Left ventricle myocardium inferior (tissue), 1 donor: ENCODE measurements around the gene HIBADH. TPM values are rescaled to one million over a fixed set of nuclear protein-coding genes. Genes with fewer than 3 reads are reported as not detected.

Experiments used
- DNase-seq: peaks from one replicate; pipeline ENCODE4 v3.0.0-alpha.2; 2020
- H3K27ac ChIP-seq: fragments of 200-600 bp; replicated peaks from 2 replicates; pipeline ENCODE4 v1.8.0; 2021
- H3K27me3 ChIP-seq: fragments of 200-600 bp; 2 replicates; pipeline ENCODE4 v1.8.0; 2021; ENCODE audit warnings: low read depth
- H3K36me3 ChIP-seq: fragments of 200-600 bp; 2 replicates; pipeline ENCODE4 v1.8.0; 2021
- H3K4me1 ChIP-seq: fragments of 200-600 bp; 2 replicates; pipeline ENCODE4 v1.8.0; 2021
- H3K4me3 ChIP-seq: fragments of 200-600 bp; 2 replicates; pipeline ENCODE4 v1.8.0; 2021; ENCODE audit warnings: mild to moderate bottlenecking, moderate library complexity
- H3K9me3 ChIP-seq: fragments of 200-600 bp; replicated peaks from 2 replicates; pipeline ENCODE4 v1.8.0; 2021
- intact Hi-C: fragments of 100-400 bp; cut with micrococcal nuclease; formaldehyde crosslinking; loops from one replicate; pipeline ENCODE4 v1.11.0; 2022
- total RNA-seq: library from RNA; stranded (reverse); fragmentation: NEBNext Ultra II Directional; extraction: Animal tissue kit (Norgen Biotek cat#: 25700); gene quantifications from one replicate; pipeline ENCODE4 v1.2.1, GENCODE V29; 2021
- TF ChIP-seq, protein P1 (sequence below): fragments of 200-600 bp; IDR thresholded peaks from 2 replicates; pipeline ENCODE4 v1.8.0; 2021; ENCODE audit warnings: antibody characterized with exemption, mild to moderate bottlenecking, borderline replicate concordance
- donor health status: DM: no; HTN: yes; CAD: no; lungs with severe emphysema.

Gene HIBADH
- total RNA-seq, 1 donor from 2014 or later, result 90.8 TPM

DNA sequence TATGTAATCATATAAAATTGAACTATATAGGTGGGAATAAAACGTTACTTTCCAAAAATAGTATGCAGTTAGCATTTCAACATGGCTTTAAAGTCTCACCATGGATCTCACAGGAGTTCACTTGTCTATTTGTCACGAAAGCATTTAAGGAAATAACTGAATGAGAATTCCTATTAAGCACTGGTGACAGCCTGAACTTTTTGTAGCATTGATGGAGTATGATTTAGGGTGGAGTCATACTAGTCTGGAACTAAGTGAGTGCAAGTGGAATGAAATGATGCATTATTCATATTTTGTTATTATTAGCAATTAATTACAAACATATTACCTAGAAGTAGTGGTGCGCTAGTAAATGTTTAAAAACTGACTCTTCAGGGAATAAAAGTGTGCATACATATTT, 26.0 kb upstream of the HIBADH start:
- peaks cover 7% of the 10 kb centered on the region for H3K9me3 ChIP-seq
- H3K36me3 ChIP-seq, result no peaks in the 10 kb centered on the region
- H3K27me3 ChIP-seq, result no peaks in the 10 kb centered on the region
- no peak overlapping the region for H3K27ac ChIP-seq
- H3K4me3 ChIP-seq, result no peak overlapping the region
- H3K4me1 ChIP-seq, result no peaks in the 10 kb centered on the region
- no peak for DNase-seq
- TF ChIP-seq, protein P1, sequence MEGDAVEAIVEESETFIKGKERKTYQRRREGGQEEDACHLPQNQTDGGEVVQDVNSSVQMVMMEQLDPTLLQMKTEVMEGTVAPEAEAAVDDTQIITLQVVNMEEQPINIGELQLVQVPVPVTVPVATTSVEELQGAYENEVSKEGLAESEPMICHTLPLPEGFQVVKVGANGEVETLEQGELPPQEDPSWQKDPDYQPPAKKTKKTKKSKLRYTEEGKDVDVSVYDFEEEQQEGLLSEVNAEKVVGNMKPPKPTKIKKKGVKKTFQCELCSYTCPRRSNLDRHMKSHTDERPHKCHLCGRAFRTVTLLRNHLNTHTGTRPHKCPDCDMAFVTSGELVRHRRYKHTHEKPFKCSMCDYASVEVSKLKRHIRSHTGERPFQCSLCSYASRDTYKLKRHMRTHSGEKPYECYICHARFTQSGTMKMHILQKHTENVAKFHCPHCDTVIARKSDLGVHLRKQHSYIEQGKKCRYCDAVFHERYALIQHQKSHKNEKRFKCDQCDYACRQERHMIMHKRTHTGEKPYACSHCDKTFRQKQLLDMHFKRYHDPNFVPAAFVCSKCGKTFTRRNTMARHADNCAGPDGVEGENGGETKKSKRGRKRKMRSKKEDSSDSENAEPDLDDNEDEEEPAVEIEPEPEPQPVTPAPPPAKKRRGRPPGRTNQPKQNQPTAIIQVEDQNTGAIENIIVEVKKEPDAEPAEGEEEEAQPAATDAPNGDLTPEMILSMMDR, result no peak
- intact Hi-C loops, result no loop called here

DNA sequence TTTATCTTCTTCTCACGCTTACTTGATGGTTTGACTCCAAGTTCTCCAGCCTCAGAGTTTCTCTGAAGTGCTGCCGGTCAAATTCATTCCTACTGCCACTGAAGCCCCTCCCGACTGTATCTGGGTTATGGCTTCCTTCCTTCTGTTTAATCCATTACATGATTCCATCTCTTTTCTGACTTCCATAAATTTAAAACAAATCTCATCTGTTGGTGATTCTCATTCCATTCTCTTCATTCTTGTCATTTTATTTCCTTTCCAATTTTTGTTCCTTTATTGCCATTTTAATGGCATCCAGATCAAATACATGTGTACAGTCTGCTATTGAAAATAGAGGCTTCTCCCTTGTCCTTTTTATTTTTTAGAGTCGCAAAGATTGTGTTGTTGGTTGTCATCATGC, 25.4 kb upstream of the HIBADH start:
- intact Hi-C loops, result no loop called here
- Histone ChIP-seq H3K4me3 (no peak overlapping the region), H3K4me1 (no peaks in the 10 kb centered on the region), H3K27ac (no peak overlapping the region), H3K9me3 (peaks cover 7% of the 10 kb centered on the region), H3K27me3 (no peaks in the 10 kb centered on the region), H3K36me3 (no peaks in the 10 kb centered on the region)
- DNase-seq, result no peak
- TF ChIP-seq, protein P1, result no peak

DNA sequence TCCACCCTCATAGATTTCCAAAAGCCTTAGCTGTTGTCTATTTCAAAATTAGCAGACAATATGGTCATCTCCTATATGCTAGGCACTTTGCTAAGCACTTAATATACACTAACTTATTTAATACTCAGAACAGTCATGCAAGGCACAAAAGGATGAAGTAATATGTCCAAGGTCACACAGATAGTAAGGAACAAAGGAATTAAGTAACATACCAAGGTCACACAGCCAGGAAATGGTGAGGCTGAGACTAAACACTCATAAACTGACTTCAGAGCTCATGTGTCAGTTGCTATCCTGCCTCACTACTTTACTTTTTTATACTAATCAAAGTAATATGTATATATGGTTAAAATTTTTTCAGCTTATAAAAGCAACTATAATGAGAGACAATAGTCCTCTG, 23.6 kb upstream of the HIBADH start:
- no peaks in the 10 kb centered on the region for H3K27me3 ChIP-seq
- intact Hi-C loops, result no loop called here
- TF ChIP-seq, protein P1, result no peak
- H3K9me3 ChIP-seq, result peaks cover 7% of the 10 kb centered on the region
- no peak overlapping the region for H3K4me3 ChIP-seq
- H3K36me3 ChIP-seq, result no peaks in the 10 kb centered on the region
- no peaks in the 10 kb centered on the region for H3K4me1 ChIP-seq
- no peak for DNase-seq
- H3K27ac ChIP-seq, result no peak overlapping the region

DNA sequence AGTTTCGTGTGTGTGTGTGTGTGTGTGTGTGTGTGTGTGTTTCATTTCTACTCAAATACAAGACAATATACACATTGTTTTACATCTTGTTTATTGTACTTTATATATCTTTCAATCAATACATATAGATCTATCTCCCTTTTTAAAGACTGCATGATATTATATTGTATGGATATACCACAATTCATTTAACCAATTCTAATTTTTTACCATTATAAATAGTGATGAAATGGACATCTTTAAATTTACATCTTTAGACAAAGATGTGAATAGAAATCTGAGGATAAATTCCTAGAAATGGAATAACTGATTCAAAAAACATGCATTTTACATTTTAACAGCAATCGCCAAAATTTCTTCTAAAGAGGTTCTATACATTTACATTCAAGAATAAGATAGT, 23.2 kb upstream of the HIBADH start:
- Histone ChIP-seq H3K27ac (no peak overlapping the region), H3K9me3 (peaks cover 7% of the 10 kb centered on the region), H3K36me3 (no peaks in the 10 kb centered on the region), H3K4me1 (no peaks in the 10 kb centered on the region), H3K27me3 (no peaks in the 10 kb centered on the region), H3K4me3 (no peak overlapping the region)
- TF ChIP-seq, protein P1, result no peak
- intact Hi-C loops, result no loop called here
- no peak for DNase-seq

DNA sequence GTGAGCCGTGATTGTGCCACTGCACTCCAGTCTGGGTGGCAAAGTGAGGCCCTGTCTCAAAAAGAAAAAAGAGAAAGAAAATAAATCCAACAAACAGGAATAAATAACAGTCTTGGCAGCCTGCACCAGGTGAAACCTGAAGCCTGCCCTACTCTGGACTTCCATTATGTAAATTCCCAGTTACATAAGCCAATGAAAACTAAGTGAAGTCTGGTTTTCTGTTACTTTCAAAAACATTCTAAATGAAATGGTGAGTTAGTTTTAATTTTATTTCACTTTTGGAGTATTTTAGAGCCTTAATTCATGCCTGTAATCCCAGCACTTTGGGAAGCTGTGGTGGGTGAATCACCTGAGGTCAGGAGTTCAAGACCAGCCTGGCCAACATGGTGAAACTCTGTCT, 22.5 kb upstream of the HIBADH start:
- no peaks in the 10 kb centered on the region for H3K36me3 ChIP-seq
- H3K27me3 ChIP-seq, result no peaks in the 10 kb centered on the region
- intact Hi-C loops, result no loop called here
- no peak overlapping the region for H3K4me3 ChIP-seq
- DNase-seq, result no peak
- H3K27ac ChIP-seq, result no peak overlapping the region
- no peaks in the 10 kb centered on the region for H3K4me1 ChIP-seq
- H3K9me3 ChIP-seq, result peaks cover 7% of the 10 kb centered on the region
- TF ChIP-seq, protein P1, result no peak

DNA sequence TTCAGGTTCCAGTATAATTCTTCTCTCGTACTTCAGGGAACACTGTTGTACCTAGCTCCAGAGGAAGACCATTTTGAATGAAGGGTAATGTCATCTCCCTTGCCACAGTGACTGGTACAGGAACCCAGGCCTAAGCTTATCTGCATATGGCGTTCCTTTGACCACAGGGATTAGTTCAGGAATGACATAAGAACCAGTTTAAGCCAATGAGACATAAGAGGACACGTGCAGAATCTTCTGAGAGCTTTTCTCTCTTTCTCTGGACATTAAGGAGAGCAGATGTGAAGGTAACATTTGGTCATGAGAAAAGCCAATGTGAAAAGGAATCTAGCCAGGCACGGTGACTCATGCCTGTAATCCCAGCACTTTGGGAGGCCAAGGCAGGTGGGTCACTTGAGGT, 21.8 kb upstream of the HIBADH start:
- H3K4me3 ChIP-seq, result no peak overlapping the region
- no peaks in the 10 kb centered on the region for H3K4me1 ChIP-seq
- H3K27ac ChIP-seq, result no peak overlapping the region
- TF ChIP-seq, protein P1, result no peak
- H3K27me3 ChIP-seq, result no peaks in the 10 kb centered on the region
- no peak for DNase-seq
- intact Hi-C loops, result no loop called here
- no peaks in the 10 kb centered on the region for H3K36me3 ChIP-seq
- H3K9me3 ChIP-seq, result peaks cover 7% of the 10 kb centered on the region
